H1 (cell line): ENCODE results near the gene DEPP1.

Experiments used
- BCL11A ChIP-seq, 2 experiments: IDR thresholded peaks; one replicate each; pipeline ENCODE4 v1.6.1; 2011; ENCODE audit warnings: low read depth in 2 of 2, low read length in 2 of 2, mild to moderate bottlenecking in 2 of 2
- EP300 ChIP-seq, 2 experiments: IDR thresholded peaks; 1 replicate in 1 of 2; 2 replicates in 1 of 2; pipeline ENCODE4 v1.6.1; 2011 to 2012; ENCODE audit warnings: low read depth in 2 of 2, low read length in 2 of 2, mild to moderate bottlenecking in 2 of 2, borderline replicate concordance in 1 of 2, inconsistent platforms in 1 of 2, moderate library complexity in 1 of 2
- POLR2AphosphoS5 ChIP-seq: IDR thresholded peaks from 2 replicates; pipeline ENCODE4 v1.6.1; 2011; ENCODE audit warnings: low read depth, low read length
- RXRA ChIP-seq: IDR thresholded peaks from 2 replicates; pipeline ENCODE4 v1.6.1; 2011; ENCODE audit warnings: low read depth, mild to moderate bottlenecking, low read length, moderate library complexity; ENCODE audit not compliant: insufficient read depth
- TAF1 ChIP-seq: IDR thresholded peaks from 2 replicates; pipeline ENCODE4 v1.6.1; 2011; ENCODE audit warnings: mild to moderate bottlenecking, low read depth, low read length
- TF ChIP-seq, protein P1 (sequence below), 3 experiments: IDR thresholded peaks; 1 replicate in 2 of 3; 2 replicates in 1 of 3; pipeline versions ENCODE4 v1.5.1 to v1.6.1; 2011; ENCODE audit warnings: low read length in 3 of 3, mild to moderate bottlenecking in 3 of 3, inconsistent platforms in 2 of 3, low read depth in 1 of 3, moderate library complexity in 1 of 3; ENCODE audit not compliant: insufficient read depth in 1 of 3; ENCODE audit errors: control extremely low read depth in 1 of 3

DNA sequence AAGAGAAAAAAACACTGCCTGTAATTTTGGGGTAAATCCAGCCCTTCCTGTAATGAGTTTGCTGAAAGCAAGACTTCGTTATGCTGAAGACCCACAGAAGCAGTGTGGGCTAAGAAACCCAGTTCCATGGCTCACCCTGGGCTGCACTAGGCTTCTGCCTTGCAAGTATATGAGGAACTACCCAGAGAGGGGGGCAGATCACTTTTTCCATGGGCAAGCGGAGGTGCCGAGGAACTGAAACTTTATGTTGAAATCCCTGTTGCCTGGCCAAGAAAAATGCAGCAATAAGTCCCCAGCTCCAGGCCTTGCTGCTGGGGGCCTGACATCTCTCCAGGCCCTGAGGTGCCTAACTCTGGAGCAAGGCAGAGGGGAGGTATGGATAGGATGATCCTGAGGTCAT, 10.5 kb downstream of the DEPP1 start:
- TF ChIP-seq BCL11A (IDR thresholded peaks at IDR 0.05; ENCODE audit: low read depth in 2 of 2, low read length in 2 of 2) (no peak), EP300 (IDR thresholded peaks at IDR 0.05; ENCODE audit: borderline replicate concordance in 1 of 2, low read depth in 2 of 2, low read length in 2 of 2) (no peak), TAF1 (no peak), POLR2AphosphoS5 (no peak), RXRA (no peak)
- TF ChIP-seq, protein P1, sequence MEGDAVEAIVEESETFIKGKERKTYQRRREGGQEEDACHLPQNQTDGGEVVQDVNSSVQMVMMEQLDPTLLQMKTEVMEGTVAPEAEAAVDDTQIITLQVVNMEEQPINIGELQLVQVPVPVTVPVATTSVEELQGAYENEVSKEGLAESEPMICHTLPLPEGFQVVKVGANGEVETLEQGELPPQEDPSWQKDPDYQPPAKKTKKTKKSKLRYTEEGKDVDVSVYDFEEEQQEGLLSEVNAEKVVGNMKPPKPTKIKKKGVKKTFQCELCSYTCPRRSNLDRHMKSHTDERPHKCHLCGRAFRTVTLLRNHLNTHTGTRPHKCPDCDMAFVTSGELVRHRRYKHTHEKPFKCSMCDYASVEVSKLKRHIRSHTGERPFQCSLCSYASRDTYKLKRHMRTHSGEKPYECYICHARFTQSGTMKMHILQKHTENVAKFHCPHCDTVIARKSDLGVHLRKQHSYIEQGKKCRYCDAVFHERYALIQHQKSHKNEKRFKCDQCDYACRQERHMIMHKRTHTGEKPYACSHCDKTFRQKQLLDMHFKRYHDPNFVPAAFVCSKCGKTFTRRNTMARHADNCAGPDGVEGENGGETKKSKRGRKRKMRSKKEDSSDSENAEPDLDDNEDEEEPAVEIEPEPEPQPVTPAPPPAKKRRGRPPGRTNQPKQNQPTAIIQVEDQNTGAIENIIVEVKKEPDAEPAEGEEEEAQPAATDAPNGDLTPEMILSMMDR (IDR thresholded peaks at IDR 0.05; ENCODE audit: control extremely low read depth in 1 of 3, insufficient read depth in 1 of 3, low read depth in 1 of 3, low read length in 3 of 3): no peak
